CD4-positive, alpha-beta T cell (primary cell): ENCODE results near the gene SLC19A1. TPM values are rescaled to one million over a fixed set of nuclear protein-coding genes. Genes with fewer than 3 reads are reported as not detected.
"Not testable (repeated sequence)": the region's sequence is repeated elsewhere in the genome, so short reads cannot be mapped to it uniquely, and the experiment has no call there.

Source experiments
- ATAC-seq: fragments of 200-7000 bp; cut with Tn5 transposase; one replicate; pipeline ENCODE4 v1.10.0; 2022; ENCODE audit warnings: mild to moderate bottlenecking; ENCODE audit not compliant: poor library complexity
- CTCF ChIA-PET: fragments of 350-600 bp; sonication (Branson Sonifier 250); formaldehyde crosslinking; loops from one replicate; lab custom pipeline; 2021; ENCODE audit warnings: antibody characterized with exemption, inconsistent platforms; lab: Charles Lee
- POLR2A ChIA-PET: fragments of 350-600 bp; sonication (Branson Sonifier 250); formaldehyde crosslinking; loops from one replicate; lab custom pipeline; 2021; ENCODE audit warnings: antibody characterized with exemption, inconsistent platforms; lab: Charles Lee
- DNase-seq, 14 experiments: peaks; one replicate each; pipeline ENCODE4 v3.0.0-alpha.2; 2013 to 2020; ENCODE audit warnings: mixed read lengths in 2 of 14
- H3K27ac ChIP-seq, 2 donors: one replicate each; pipeline versions ENCODE4 v1.5.1 to v1.7.0; 2013; ENCODE audit warnings: low read length in 2 of 2, low read depth in 1 of 2, mild to moderate bottlenecking in 1 of 2
- H3K27me3 ChIP-seq, 2 experiments: 1 replicate in 1 of 2; 2 replicates in 1 of 2; pipeline versions ENCODE4 v1.6.1 to v1.7.0; 2013; ENCODE audit warnings: low read length in 2 of 2, control low read depth in 1 of 2, mild to moderate bottlenecking in 1 of 2, moderate library complexity in 1 of 2; ENCODE audit not compliant: insufficient read depth in 2 of 2, control insufficient read depth in 1 of 2
- H3K36me3 ChIP-seq: one replicate; pipeline ENCODE4 v1.6.1; 2013; ENCODE audit warnings: low read length, control low read depth; ENCODE audit not compliant: insufficient read depth
- H3K4me1 ChIP-seq: one replicate; pipeline ENCODE4 v1.6.1; 2013; ENCODE audit warnings: low read length, control low read depth; ENCODE audit not compliant: insufficient read depth
- H3K4me3 ChIP-seq: one replicate; pipeline ENCODE4 v1.5.1; 2013; ENCODE audit warnings: mild to moderate bottlenecking, low read length, moderate library complexity
- H3K9me3 ChIP-seq, 2 experiments: 1 replicate in 1 of 2; 2 replicates in 1 of 2; pipeline versions ENCODE4 v1.6.1 to v1.7.0; 2013; ENCODE audit warnings: low read length in 2 of 2, mild to moderate bottlenecking in 2 of 2, control low read depth in 1 of 2, moderate library complexity in 1 of 2; ENCODE audit not compliant: control insufficient read depth in 1 of 2, insufficient read depth in 1 of 2
- H3K27ac Mint-ChIP-seq: one replicate; pipeline ENCODE4 v1.8.0; 2020; ENCODE audit warnings: mixed read lengths
- H3K27me3 Mint-ChIP-seq: one replicate; pipeline ENCODE4 v1.8.0; 2021; ENCODE audit warnings: mixed read lengths
- H3K36me3 Mint-ChIP-seq: one replicate; pipeline ENCODE4 v1.8.0; 2021; ENCODE audit warnings: low read depth, mixed read lengths
- H3K4me1 Mint-ChIP-seq: one replicate; pipeline ENCODE4 v1.8.0; 2021; ENCODE audit warnings: low read depth, mixed read lengths
- H3K4me3 Mint-ChIP-seq: one replicate; pipeline ENCODE4 v1.8.0; 2020; ENCODE audit warnings: mild to moderate bottlenecking, mixed read lengths
- H3K9me3 Mint-ChIP-seq: one replicate; pipeline ENCODE4 v1.8.0; 2020; ENCODE audit warnings: mixed read lengths
- CTCF ChIP-seq: fragments of 200-600 bp; IDR thresholded peaks from one replicate; pipeline ENCODE4 v1.8.0; 2022; ENCODE audit warnings: antibody characterized with exemption, mild to moderate bottlenecking
- intact Hi-C, 2 experiments: fragments of 100-400 bp; cut with DNase I in 1 of 2; cut with micrococcal nuclease in 1 of 2; formaldehyde crosslinking; loops; one replicate each; pipeline versions ENCODE4 v1.15.1 to v1.9.0; 2023 to 2025; cut with DNase I, micrococcal nuclease
- total RNA-seq, 174 experiments: library from RNA in 2 of 174; stranded (reverse) in 2 of 174; gene quantifications; one replicate each; pipeline ENCODE4 v1.2.3 and lab custom pipeline; 2021 to 2026

The SLC19A1 gene
- total RNA-seq, 2 experiments from 2014 or later: 11.5 to 12.0 TPM

GRCh38 chr21:45532826-45533360 is 9.3 kb downstream of the SLC19A1 start:
- POLR2A ChIA-PET: interaction anchor here (0.6 to 1.7 kb wide), 2 partner anchors 8 to 1935 kb away, joined by 3 to 5 read pairs; no protein-coding TSS in a partner anchor
- H3K27ac ChIP-seq: peak overlapping the region in 1 of 2 donors; percentile 4
- ATAC-seq: peak; percentile 44

GRCh38 chr21:45531393-45532215 is 10.6 kb downstream of the SLC19A1 start:
- Mint-ChIP-seq H3K9me3 (no peaks in the 10 kb centered on the region), H3K4me1 (peaks cover 12% of the 10 kb centered on the region), H3K36me3 (peaks cover 25% of the 10 kb centered on the region), H3K27me3 (no peaks in the 10 kb centered on the region), H3K27ac (no peak overlapping the region), H3K4me3 (no peak overlapping the region)
- Histone ChIP-seq H3K4me3 (no peak overlapping the region), H3K36me3 (peaks cover 25% of the 10 kb centered on the region), H3K4me1 (peaks cover 30% of the 10 kb centered on the region), H3K9me3 (peaks cover 0 to 6% of the 10 kb centered on the region in 2 experiments), H3K27me3 (no peaks in the 10 kb centered on the region), H3K27ac (no peak overlapping the region)
- CTCF ChIA-PET: no interaction called here
- POLR2A ChIA-PET: interaction anchor here (1.7 kb wide), 1 partner anchor 9 kb away, joined by 5 read pairs; no protein-coding TSS in a partner anchor
- TF ChIP-seq CTCF: no peak
- intact Hi-C loops: no loop called here
- no peak for ATAC-seq
- peak in 1 of 14 experiments; percentile 3 for DNase-seq

More at GRCh38 chr21:45532826-45533360, 9.3 kb downstream of the SLC19A1 start:
- intact Hi-C loops: no loop called here
- no peaks in the 10 kb centered on the region for H3K27me3 Mint-ChIP-seq
- peak overlapping the region; percentile 88 for H3K27ac Mint-ChIP-seq
- H3K4me1 Mint-ChIP-seq: peaks cover 12% of the 10 kb centered on the region
- H3K36me3 Mint-ChIP-seq: peaks cover 18% of the 10 kb centered on the region
- H3K9me3 Mint-ChIP-seq: no peaks in the 10 kb centered on the region
- peaks cover 30% of the 10 kb centered on the region for H3K4me1 ChIP-seq
- CTCF ChIA-PET: no interaction called here
- peaks cover 0 to 6% of the 10 kb centered on the region in 2 experiments for H3K9me3 ChIP-seq
- H3K27me3 ChIP-seq: no peaks in the 10 kb centered on the region
- no peak for TF ChIP-seq CTCF
- H3K36me3 ChIP-seq: peaks cover 25% of the 10 kb centered on the region
- H3K4me3 Mint-ChIP-seq: peak overlapping the region; percentile 76
- no peak for DNase-seq
- no peak overlapping the region for H3K4me3 ChIP-seq

- H3K27me3 Mint-ChIP-seq, H3K9me3 Mint-ChIP-seq, intact Hi-C loops, H3K27ac ChIP-seq, ATAC-seq, H3K27me3 ChIP-seq, CTCF ChIA-PET, DNase-seq, H3K4me1 Mint-ChIP-seq, POLR2A ChIA-PET, H3K27ac Mint-ChIP-seq, H3K4me3 Mint-ChIP-seq, H3K4me3 ChIP-seq, H3K9me3 ChIP-seq: not testable (repeated sequence)
- H3K4me1 ChIP-seq: peaks cover 30% of the 10 kb centered on the region
- H3K36me3 ChIP-seq: peaks cover 25% of the 10 kb centered on the region
- H3K36me3 Mint-ChIP-seq: peaks cover 23% of the 10 kb centered on the region
These were observed 11.2 kb downstream of the SLC19A1 start for GRCh38 chr21:45531114-45531392.
